KBM-7 (cell line): ENCODE data around the gene CREM.

Source experiments
- DNase-seq: peaks from one replicate; pipeline ENCODE4 v3.0.0-alpha.2; 2015
- in situ Hi-C: fragments of 300-500 bp; cut with MboI; formaldehyde crosslinking; loops from 2 replicates; pipeline ENCODE4 v1.14.3; 2020; ENCODE audit warnings: low sequenced_read_pairs, low pct_unique_long_range_greater_than_20kb, mixed read lengths

CREM gene

GRCh38 chr10:35246770-35247343 is 120.2 kb downstream of the CREM start:
- in situ Hi-C loops, result no loop called here
- DNase-seq, result no peak

DNA sequence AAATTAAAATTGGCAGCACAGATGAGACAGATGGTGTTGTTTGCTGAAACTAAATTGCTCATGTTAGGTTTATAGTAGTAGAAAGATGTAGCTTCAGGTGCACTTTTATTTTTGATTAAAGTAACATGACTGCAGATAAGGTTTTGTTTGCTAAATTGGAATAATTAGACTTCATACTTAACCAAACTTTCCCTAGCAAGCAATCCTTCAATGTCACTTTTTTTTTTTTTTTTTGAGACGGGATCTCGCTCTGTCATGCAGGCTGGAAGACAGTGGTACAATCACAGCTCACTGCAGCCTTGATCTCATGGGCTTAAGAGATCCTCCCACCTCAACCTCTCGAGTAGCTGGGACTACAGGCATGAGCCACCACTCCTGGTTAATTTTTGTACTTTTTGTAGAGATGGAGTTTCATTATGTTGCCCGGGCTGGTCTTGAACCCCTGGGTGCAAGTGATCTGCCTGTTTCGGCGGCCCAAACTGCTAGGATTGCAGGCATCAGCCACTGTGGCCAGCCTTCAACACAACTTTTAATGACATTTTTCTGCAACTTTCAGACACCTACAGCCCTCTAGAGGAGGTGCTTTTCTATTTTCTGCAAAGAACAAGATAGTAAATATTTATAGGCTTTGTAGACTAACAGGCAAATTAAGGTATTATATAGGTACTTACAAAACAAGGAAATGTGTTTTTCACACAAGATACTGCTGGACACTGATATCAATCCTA is 124.9 kb downstream of the CREM start:
- in situ Hi-C loops, result no loop called here
- DNase-seq, result no peak

DNA sequence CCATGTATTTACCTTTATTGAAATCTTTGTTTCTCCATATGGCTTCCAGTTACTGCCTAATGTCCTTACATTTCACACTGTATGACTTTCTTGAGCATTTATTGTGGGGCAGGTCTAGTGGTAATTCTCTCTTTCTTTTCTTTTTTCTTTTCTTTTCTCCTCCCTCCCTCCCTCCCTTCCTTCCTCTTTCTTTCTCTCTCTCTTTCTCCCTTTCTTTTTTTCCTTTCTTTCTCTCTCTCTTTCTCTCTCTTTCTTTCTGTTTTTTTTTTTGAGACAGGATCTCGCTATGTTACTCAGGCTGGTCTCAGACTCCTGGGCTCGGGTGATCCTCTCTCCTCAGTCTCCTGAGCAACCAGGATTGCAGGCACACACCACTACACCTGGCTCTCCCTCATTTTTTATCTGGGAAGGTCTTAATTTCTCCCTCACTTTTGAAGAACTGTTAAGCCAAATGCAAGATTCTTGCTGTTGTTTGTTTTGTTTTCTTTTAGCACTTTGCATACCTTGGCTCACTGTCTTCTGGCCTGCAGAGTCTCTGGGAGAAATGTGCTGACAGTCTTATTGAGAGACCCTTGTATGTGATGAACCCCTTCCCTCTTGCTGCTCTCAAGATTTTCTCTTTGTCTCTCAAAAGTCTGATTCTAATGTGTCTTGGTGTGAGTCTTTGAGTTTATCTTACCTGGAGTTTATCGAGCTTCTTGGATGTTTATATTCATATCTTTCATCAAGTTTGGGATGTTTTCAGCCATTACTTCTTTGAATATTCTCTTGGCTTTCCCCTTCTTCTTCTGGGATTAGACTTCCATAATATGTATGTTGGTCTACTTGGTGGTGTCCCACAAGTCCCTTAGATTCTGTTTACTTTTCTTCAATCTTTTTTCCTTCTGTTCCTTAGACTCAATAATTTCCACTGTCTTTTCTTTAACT is 130.7 kb downstream of the CREM start:
- in situ Hi-C loops, result no loop called here
- DNase-seq, result no peak

DNA sequence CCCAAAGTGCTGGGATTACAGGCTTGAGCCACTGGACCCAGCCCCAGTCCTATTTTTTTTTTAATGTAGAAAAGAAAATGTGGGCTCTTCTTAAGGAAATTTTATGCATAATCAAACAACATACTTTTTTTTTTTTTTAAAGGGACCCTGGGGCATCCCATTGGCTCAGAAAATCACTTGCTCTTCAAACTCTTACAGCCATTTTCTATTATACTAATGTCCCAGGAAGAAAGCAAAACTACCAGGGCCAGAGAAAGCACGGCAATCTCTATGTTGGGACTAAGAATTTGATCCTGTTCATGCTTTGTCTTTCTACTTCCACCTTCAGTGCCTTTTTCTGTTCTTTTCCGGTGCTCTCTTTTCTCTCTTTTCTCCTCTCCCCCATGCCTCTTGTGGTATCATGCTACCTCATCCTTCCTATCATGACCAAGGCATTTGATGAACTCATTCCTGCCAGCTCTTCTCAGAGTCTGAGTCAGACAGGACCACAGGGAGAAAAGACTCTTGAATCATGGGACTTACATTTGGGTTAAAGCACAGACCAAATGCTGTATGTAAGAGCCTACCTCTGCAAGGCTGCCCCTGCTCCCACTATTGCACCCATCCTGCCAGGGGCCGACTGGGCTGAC is 133.2 kb downstream of the CREM start:
- peak; percentile 11 for DNase-seq
- in situ Hi-C loops, result no loop called here

GRCh38 chr10:35262436-35262835 is 135.8 kb downstream of the CREM start:
- in situ Hi-C loops, result no loop called here
- DNase-seq, result no peak
